ENCODE data around the gene TMED1. TPM values are rescaled to one million over a fixed set of nuclear protein-coding genes. Genes with fewer than 3 reads are reported as not detected.

Gene TMED1
- total RNA-seq, 2 experiments from 2014 or later, result 8.6 to 11.8 TPM

Small RNA genes within 50 kb of the gene (microRNA-seq; reads per million reads assigned to microRNA genes)
- gene MIR199A1, result not detected
- gene MIR6793, result not detected

Other genes with a start within 250 kb of the TMED1 start
- not detected for gene AP1M2, start 248.9 kb downstream of the TMED1 start, total RNA-seq
- gene SLC44A2, start 210.7 kb downstream of the TMED1 start, total RNA-seq, result 100 to 1,000 TPM; 155 to 156 TPM
- 100 to 1,000 TPM; 344 to 354 TPM for gene ILF3, start 181.9 kb downstream of the TMED1 start, total RNA-seq
- 10 to 100 TPM; 35.9 to 37.7 TPM for gene QTRT1, start 134.8 kb downstream of the TMED1 start, total RNA-seq
- 100 to 1,000 TPM; 249 to 259 TPM for gene DNM2, start 118.1 kb downstream of the TMED1 start, total RNA-seq
- gene C19orf38, start 12.2 kb upstream of the TMED1 start, total RNA-seq, result 1 to 10 TPM; 1.9 to 2.2 TPM
- gene CARM1, start 35.3 kb upstream of the TMED1 start, total RNA-seq, result 10 to 100 TPM; 28.3 to 31.5 TPM
- 10 to 100 TPM; 21.7 to 24.7 TPM for gene YIPF2, start 92.4 kb upstream of the TMED1 start, total RNA-seq
- 10 to 100 TPM; 29.7 to 31.3 TPM for gene TIMM29, start 92.6 kb upstream of the TMED1 start, total RNA-seq
- gene SMARCA4, start 124.8 kb upstream of the TMED1 start, total RNA-seq, result 100 to 1,000 TPM in 1 of 2 experiments, 10 to 100 TPM in 1; 99.9 to 107 TPM

All from activated naive CD8-positive, alpha-beta T cell treated with anti-CD3 and anti-CD28 coated beads, Interleukin-2, amount 10 ng/mL, durations not matched to agents 7 days and 5 days (primary cell).